AG04449 (cell line): ENCODE measurements around the gene LZTS2.
"Not testable (repeated sequence)": the region's sequence is repeated elsewhere in the genome, so short reads cannot be mapped to it uniquely, and the experiment has no call there.

Experiments
- CTCF ChIA-PET: fragments of 350-600 bp; formaldehyde crosslinking; extraction: SDS; loops from one replicate; lab custom pipeline; 2021; ENCODE audit warnings: antibody characterized with exemption; lab: Yijun Ruan, JAX
- POLR2A ChIA-PET: fragments of 400-600, 350-600 bp; formaldehyde crosslinking; extraction: SDS; loops from one replicate; lab custom pipeline; 2020; ENCODE audit warnings: antibody characterized with exemption, inconsistent platforms; lab: Yijun Ruan, JAX
- DNase-seq: peaks from one replicate; pipeline ENCODE4 v3.0.0-alpha.2; 2010; ENCODE audit warnings: low read depth, low spot score
- H3K4me3 ChIP-seq: 2 replicates; pipeline ENCODE4 v1.5.1; 2011; ENCODE audit warnings: low read depth, mild to moderate bottlenecking, control low read depth, low read length
- TF ChIP-seq, protein P1 (sequence below): IDR thresholded peaks from one replicate; pipeline ENCODE4 v1.5.1; 2011; ENCODE audit warnings: mild to moderate bottlenecking, moderate library complexity, low read length, control low read depth, inconsistent platforms; ENCODE audit not compliant: insufficient read depth; ENCODE audit errors: missing control alignments

LZTS2 gene

DNA sequence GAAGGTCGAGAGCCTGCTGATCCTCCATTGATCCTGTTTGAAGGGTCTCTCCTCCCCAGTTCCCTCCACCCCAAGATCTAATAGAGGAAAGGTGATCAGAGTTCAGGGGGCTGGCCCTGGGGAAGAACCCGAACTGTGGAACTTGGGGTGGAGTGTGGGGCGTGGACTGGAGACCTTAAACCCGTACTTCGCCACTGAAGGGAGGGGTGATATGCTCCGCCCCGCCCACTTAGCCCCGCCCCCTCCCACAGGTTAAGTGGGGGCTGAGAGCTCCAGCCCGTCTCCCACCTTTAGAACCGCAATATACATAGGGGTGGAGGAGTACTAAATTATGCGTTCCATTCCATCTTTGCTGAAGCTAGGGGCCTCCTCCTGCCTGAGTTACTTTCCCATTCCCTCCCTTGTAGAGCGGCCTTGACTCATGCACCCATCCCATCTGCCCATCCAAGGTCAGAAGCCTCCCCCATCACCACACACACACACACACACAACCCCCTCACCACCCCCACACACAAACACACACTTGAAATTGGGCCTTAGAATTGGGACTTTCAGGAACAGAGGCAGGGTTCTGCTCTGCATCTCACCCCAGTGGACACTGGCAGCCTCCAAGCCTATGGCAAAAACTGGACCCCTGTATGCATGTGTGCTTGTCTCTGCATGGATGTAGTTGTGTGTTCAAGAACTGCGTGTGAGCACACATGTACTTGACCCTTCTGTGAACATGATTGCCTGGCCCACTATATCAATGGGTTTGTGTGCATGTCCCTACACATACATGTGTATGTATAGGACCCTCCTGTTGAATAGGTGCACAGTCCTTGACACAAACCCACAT lies 29.3 kb upstream of the LZTS2 start:
- peak overlapping the region; percentile 67 for H3K4me3 ChIP-seq
- POLR2A ChIA-PET, result no interaction called here
- TF ChIP-seq, protein P1, sequence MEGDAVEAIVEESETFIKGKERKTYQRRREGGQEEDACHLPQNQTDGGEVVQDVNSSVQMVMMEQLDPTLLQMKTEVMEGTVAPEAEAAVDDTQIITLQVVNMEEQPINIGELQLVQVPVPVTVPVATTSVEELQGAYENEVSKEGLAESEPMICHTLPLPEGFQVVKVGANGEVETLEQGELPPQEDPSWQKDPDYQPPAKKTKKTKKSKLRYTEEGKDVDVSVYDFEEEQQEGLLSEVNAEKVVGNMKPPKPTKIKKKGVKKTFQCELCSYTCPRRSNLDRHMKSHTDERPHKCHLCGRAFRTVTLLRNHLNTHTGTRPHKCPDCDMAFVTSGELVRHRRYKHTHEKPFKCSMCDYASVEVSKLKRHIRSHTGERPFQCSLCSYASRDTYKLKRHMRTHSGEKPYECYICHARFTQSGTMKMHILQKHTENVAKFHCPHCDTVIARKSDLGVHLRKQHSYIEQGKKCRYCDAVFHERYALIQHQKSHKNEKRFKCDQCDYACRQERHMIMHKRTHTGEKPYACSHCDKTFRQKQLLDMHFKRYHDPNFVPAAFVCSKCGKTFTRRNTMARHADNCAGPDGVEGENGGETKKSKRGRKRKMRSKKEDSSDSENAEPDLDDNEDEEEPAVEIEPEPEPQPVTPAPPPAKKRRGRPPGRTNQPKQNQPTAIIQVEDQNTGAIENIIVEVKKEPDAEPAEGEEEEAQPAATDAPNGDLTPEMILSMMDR, result no peak
- CTCF ChIA-PET, result interaction anchor here (0.6 to 4.7 kb wide), 5 partner anchors 14 to 46 kb away, joined by 3 to 49 read pairs (median 4); no protein-coding TSS in a partner anchor
- DNase-seq, result no peak

DNA sequence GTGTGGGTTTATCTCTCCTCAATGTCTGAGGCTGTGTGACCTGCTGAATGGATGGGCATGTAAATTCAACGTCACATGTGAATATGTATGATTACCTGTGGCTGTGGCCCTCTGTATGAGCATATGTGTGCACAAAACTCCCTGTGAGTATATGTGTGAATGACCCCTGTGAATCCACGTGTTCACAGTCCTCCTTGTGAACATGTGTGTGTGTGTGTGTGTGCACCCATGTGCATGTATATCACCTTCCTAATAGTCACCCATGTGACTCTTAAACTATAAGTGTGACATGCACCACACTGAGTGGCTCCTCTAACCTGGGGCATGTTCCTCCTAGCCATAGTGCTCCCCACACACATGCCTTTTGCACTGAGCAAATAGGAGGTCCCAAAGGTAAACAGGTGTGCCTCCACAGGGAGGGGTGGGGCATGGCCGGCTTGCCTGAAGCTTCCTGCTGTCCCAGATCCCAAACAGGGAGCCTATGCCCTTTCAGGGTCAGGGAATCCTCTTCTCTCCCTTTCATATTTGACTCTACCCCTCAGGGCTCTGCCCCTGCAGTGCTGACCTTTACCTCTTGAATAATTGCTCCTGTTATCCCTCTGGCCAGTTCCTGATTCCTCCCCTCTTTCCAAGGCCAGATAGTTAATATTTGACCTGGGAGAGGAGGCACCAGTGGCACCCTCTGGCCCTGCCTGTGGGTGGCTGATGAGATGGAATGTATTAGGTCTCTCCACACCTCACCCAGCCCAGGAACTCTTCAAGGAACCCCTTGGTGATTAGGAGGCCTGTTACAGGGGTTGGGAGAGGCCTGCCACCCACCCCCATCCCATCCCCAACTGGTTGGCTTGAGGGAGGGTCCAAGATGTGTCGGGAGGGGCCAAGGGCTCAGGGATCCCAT lies 28.4 kb upstream of the LZTS2 start:
- H3K4me3 ChIP-seq, result no peak overlapping the region
- DNase-seq, result no peak
- ChIA-PET POLR2A (no interaction called here), CTCF (interaction anchor here (1.1 to 4.7 kb wide), 5 partner anchors 20 to 45 kb away, joined by 3 to 49 read pairs (median 5); partner anchors contain the start of gene LZTS2)
- TF ChIP-seq, protein P1, result no peak

DNA sequence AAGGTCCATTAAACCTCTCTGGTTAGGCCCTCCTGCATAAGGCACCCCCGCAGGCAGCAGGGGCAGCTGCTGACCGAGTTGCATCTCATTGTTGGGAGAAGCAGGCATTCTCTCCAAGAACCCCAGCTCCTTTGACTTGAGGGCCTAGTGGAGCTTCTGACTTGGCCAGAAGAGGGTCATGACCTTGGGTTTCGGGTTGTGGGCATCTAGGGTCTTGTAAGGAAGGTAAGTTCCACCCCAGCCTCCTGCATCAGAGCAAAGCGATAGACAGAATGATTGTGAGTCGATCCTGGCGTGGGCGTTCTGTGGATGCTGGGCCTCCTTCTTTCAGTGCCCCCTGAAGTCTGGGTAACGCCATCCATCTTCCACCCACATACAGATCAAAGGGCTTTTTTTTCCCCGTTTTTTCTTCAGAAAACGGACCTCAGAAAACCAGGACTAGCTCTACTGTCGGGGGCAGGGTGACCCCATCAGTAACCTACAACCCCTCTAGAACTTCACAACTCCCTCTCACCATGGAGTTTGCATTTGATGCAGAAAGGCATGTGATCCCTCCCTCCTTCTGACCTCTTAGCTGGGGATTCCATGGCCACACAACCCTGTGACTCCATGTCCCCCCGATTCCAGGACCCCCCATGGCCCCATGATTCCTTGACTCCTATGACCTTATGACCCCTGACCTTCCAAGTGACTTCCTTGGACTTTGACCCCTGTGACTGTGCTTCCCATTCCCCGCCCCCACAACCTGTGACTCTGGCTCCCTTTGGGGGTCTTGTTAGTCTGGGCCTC lies 27.3 kb upstream of the LZTS2 start:
- POLR2A ChIA-PET, result no interaction called here
- DNase-seq, result no peak
- TF ChIP-seq, protein P1, result no peak
- no peak overlapping the region for H3K4me3 ChIP-seq
- CTCF ChIA-PET, result interaction anchor here (1.2 to 2.4 kb wide), 4 partner anchors 16 to 42 kb away, joined by 4 to 8 read pairs (median 5); partner anchors contain the start of gene LZTS2

DNA sequence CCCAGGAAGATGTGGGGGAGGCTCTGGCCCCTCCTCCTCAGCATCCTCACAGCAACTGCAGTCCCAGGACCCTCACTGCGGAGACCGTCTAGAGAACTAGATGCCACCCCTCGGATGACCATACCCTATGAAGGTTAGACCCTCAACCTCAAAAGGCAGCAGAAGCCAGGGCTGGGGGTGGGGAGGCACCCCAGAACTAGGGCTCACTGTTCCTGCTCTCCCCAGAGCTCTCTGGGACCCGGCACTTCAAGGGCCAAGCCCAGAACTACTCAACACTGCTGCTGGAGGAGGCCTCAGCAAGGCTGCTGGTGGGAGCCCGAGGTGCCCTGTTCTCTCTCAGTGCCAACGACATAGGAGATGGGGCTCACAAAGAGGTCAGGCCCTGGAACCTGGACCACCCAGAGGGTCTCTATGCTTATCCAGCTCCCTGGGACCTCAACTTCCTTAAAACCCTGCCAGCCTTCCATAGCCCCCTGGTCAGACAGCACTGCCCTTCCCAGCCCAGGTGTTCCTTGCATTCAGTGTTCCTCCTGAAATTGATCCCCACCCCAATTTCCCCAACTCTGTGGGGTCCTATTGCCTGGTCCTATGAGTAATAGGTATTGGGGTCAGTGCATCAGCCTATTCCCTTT lies 26.6 kb upstream of the LZTS2 start:
- POLR2A ChIA-PET, result no interaction called here
- H3K4me3 ChIP-seq, result no peak overlapping the region
- CTCF ChIA-PET, result interaction anchor here (1.1 to 2.4 kb wide), 3 partner anchors 17 to 26 kb away, joined by 3 to 8 read pairs (median 5); partner anchors contain the start of gene LZTS2
- TF ChIP-seq, protein P1, result no peak
- no peak for DNase-seq

DNA sequence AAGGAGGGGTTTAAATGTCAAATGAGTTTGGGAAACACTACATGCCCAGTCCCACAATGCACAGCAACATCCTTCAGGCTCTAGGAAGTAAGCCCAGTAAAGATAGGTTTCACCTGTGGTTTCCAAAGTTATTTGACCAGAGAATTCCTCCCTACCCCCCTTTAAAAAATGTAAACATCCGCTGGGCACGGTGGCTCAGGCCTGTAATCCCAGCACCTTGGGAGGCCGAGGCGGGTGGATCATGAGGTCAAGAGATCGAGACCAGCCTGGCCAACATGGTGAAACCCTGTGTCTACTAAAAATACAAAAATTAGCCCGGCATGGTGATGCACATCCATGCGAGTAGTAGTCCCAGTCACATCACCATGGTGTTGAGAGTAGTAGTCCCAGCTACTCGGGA lies 24.2 kb upstream of the LZTS2 start:
- ChIA-PET POLR2A (interaction anchor here (0.8 to 1.1 kb wide), 2 partner anchors 12 to 40 kb away, joined by 4 read pairs; partner anchors contain the start of genes MRPL43 and TWNK), CTCF (interaction anchor here (1.0 to 1.7 kb wide), 6 partner anchors 9 to 43 kb away, joined by 3 to 6 read pairs (median 4); no protein-coding TSS in a partner anchor)
- DNase-seq, H3K4me3 ChIP-seq: not testable (repeated sequence)
